Measurements from ENCODE around the gene OAT.

OAT gene

DNA sequence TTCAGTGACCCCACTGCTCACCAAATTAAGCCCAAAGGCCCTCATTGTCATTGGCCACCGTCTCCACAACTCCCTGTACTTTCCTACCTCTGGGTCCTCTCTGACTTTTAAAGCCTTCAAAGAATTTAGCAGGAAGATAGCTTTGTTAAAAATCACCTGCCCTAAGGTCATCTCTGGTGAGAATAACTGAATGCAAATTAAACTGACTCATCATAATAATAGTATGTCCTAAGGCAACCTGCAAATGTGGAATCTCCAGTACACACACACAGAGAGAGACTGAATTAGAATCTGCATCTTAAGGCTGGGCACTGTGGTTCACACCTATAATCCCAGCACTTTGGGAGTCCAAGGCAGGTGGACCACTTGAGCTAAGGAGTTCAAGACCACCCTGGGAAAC lies 24.1 kb downstream of the OAT start:
- DNase-seq, result no peak

- DNase-seq, result no peak
These were observed 25.9 kb downstream of the OAT start for GRCh38 chr10:124392626-124393342.

DNA sequence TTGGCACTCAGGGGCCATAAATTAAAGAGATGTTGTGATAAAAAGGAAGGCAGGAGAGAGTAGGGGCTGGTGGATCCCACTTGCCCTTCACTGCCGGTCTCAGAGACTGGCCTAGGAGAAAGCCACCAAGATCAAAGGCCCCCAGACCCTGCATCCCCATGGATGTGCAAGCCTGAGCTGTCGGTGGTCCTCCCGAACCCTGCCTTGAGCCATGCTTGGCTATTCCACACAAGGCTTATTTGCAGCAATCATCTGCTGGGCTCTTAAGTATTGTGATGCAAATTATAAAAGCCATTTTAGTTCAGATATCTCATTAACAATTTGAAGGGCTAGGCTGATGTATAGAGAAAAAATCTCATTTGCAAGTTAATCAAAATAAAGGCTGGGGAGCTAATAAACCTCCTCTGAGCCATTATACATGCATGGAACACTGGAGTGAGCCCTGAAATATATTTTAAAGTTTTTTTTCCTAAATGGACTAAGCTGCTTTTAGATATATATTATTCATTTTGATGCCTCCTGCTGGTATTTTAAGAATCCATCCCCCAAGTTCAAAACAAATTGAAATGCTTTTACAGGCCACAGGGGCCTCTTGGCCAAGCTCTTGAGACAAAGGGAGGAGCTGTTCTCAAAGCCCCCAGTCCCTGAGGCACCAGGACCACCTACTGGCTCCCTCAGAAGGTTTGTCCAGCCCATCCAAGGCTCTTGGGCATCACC lies 28.1 kb downstream of the OAT start:
- DNase-seq, result no peak

- DNase-seq, result no peak
These were observed 28.9 kb downstream of the OAT start for GRCh38 chr10:124389613-124390361.

DNA sequence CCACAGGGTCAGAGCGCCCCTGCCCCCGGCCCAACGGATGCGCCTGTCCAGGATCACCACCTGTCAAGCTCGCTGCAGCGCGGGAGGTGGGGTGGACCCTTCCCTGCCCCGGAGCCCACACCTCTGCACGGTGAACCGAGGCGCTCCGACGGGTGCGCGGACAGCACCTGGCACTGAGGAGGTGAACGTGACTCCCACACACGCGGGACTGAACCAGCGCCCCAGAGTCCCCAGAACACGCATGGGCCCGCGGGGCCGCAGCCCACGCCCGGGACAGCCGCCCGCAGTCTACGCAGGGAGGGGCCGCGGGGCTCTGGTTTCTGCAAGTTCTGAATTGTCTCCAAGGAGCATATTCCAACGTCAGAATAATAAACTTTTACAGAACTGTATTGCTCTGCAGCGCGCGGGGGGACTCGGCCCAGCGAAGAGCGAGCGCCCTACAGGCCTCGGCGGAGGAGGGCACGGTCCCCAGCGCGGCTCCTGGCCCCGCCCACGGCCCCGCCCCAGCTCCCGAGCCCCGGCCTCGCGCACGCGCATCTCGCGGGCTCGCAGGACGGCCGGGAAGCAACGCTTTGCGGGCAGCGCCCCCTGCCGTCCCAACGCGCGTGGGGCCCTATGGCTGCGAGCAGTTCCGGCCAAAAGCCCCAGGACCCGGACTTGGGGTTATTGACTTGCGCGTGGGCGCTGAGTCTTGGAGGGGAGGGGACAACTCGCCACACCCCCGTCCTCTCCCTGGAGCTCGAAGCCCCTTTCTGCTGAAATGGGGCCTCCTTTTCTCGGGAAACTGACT lies 29.7 kb downstream of the OAT start:
- peak; percentile 94 for DNase-seq

GRCh38 chr10:124388476-124388822 lies 30.3 kb downstream of the OAT start:
- DNase-seq, result no peak

DNA sequence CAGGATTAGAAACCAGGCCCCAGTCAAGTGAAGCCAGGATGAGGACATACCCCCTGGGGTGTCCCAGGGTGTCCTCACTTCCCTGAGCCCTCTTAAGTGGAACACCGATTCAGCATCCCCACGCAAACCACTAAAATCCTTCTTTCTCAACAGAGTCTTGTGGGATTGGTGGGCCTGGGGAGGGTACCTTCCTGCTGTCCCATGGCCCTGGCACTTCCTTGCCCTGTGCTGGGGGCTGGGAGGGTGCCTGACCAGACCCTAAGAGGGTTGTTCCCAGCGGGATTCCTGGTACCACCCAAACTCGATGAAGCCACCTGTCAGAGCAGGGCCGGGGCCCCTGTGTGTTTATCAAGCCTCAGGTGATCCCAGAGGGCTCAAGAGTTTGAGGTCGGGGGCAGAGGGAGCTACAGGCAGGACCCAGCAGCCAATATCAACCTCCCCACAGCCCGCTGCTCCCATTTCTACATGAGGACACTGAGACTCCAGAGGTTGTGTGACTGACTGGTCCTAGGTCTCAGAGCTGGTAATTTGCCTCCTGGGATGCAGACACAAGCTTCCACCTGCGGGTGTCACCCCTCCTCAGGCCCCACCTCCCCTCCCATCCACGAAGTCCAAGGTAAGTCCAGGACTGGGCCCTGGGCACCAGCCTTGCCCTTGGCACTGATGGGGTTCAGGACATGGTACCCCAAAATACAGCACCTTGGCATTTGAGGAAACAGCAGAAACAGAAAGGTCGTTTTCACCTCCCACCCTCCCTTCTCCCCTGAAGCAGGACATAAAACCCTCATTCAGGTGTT lies 31.4 kb downstream of the OAT start:
- DNase-seq, result no peak

GRCh38 chr10:124386186-124387077 lies 32.3 kb downstream of the OAT start:
- no peak for DNase-seq

DNA sequence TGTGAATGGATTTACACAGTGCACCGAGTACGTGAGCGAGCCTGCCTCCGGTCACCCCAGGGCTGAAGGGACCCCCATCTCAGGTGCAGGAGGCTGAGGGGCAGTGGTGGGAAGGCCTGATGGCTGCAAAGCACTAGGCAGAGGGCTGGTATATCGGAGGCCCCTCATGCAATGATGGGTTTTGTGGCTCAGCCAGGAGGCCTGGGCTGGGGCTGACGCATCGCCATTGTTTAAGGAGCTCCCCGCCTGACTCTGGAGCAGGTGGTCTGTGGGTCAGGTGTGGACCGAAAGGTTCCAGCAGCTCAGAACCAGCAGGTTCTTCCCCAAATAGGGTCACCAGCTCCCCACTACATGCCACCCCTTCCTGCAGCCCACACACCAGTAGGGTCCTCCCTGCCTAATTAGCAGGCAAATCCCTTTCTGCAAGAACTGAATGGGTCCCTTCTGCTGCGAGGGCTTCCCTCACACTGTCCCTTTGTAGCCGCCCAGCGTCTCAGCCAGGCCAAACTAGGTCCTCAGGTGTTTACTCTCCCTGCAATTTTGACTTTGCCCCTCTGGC lies 33.0 kb downstream of the OAT start:
- no peak for DNase-seq

DNA sequence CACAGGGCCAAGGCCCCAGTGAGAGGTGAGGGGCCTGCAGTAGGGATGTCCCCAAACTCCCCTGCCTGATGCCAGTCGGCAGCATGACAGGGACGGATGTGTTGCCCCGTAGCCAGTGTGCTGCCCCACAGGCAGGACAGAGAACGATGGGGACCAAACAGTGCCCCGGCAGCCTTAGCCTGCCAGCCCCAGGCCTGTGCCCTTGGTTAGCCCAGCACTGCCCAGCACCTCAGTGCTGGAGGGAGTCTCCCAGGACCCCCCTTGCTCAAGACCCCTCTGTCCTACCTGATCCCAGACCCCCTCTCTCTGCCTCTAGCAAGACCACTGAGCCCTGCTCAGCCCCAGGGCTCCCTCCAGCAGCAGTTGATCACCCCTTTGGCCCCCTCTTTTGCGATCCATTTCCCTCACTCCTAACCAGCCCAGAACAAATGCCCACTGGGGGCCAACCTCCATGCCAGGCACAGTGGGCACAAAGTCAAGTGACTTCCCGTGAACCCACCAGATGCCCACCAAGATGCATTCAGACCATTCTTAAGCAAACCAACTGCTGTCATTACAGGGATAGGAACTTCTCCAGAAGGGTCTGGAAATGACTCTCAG lies 34.0 kb downstream of the OAT start:
- DNase-seq, result no peak

GRCh38 chr10:124384172-124384571 lies 34.6 kb downstream of the OAT start:
- DNase-seq, result no peak

DNA sequence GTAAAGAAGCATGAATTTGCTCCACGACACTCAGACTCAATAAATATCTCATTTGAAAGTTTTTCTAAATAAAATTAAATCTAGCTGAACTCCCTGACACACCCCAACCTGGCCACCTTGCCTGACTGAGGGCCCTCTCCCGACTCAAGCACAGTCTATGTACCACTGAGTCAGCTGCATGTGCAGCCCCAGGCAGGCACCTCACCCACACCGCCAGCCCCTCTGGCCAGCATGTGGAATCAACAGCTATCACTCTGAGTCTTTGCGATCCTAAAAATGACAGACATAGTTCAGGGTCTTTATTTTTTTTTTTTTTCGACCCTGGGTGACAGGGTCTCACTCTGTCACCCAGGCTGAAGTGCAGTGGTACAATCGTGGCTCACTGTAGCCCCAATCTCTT lies 35.2 kb downstream of the OAT start:
- no peak for DNase-seq

DNA sequence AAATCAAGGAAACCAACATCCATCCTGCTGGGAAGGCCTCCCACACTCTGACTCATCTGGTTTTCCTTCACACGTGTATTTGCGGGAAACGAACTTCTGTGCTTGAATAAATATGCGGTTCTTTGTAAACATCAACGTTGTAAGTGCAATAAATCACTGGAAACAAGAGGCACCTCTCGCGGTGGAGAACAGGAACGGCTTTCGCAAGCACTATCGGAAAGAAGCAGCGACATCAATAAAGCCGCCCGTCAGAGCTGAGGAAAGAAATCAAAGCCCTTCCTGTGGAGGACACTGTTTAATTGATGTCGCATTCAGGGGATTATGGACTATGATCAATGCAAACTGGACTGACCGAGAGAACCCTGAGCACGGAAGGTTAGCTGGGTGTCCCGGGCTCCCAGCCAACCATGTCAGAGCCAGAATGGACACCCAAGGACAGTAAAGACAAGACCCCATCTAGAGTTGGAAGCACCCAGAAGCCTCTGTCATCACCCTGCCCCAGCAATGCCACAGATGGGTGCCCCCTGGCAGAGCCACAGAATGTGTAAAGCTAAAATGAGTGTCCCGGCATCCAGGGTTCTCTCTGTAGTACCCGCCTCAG lies 37.6 kb downstream of the OAT start:
- no peak for DNase-seq

- no peak for DNase-seq
These were observed 38.3 kb downstream of the OAT start for GRCh38 chr10:124380256-124380995.

DNA sequence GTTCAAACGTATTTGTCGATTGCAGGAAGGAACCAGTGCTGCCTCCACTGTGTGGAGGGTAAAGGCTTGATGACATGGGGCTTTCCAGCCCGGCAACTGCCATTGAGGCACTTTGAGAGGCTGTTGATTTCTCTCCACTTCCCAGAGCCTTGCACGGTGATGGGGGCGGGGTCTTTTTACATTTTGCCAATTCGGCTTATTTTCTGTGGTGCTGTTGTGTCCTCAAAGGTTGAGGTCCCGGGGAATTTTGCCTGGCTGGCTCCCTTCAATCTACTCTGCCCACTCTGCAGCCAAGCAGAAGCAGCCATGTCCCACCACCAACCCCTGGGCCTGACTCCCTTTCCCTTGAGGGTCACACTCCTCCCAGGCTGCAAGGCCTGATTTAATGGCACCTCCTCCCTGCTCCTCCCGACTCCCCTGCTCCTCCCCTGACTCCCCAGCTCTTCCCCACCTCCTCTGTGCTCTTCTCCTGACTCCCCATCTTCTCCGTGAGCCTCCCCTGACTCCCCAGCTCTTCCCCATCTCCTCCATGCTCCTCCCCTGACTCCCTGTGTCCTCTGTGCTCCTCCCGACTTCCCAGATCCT lies 39.0 kb downstream of the OAT start:
- no peak for DNase-seq

GRCh38 chr10:124378881-124379471 lies 39.7 kb downstream of the OAT start:
- no peak for DNase-seq

GRCh38 chr10:124378271-124378670 lies 40.5 kb downstream of the OAT start:
- DNase-seq, result no peak

- DNase-seq, result no peak
These were observed 41.6 kb downstream of the OAT start for GRCh38 chr10:124377101-124377500.

DNA sequence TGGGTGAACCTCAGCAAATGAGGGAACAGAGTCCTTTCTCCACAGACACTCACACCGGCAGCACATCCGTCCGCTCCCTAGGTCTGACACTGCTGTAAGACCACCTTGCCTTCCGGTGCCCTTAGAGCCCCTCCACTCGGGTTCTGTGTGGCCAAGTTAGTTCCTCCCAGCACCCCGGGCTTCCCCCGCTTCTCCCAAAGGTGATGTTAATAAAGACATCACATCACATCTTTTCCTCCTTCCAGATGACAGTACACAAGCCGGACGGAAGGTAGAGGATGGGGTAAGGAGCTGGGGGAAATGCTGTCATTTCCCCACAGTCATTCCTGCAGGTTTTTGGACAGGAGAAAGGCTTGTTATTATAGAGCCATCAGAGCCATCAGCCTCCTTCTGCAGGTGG lies 42.3 kb downstream of the OAT start:
- no peak for DNase-seq

Measured in activated CD4-positive, alpha-beta T cell treated with anti-CD3 and anti-CD28 coated beads for 48 hours (primary cell).